Chondrocyte (in vitro differentiated cells): ENCODE results near the gene RAB12. TPM values are rescaled to one million over a fixed set of nuclear protein-coding genes. Genes with fewer than 3 reads are reported as not detected.

Source experiments
- DNase-seq: peaks from one replicate; pipeline ENCODE4 v3.0.0; 2021; ENCODE audit warnings: mixed read lengths, low spot score
- H3K27ac Mint-ChIP-seq: one replicate; pipeline ENCODE4 v1.8.0; 2021; ENCODE audit warnings: mild to moderate bottlenecking, moderate library complexity, mixed read lengths; ENCODE audit not compliant: unreplicated experiment
- H3K27me3 Mint-ChIP-seq: 2 replicates; pipeline ENCODE4 v1.8.0; 2021; ENCODE audit warnings: low read depth, mixed read lengths
- H3K36me3 Mint-ChIP-seq: 2 replicates; pipeline ENCODE4 v1.8.0; 2021; ENCODE audit warnings: low read depth, mixed read lengths
- H3K4me1 Mint-ChIP-seq: 2 replicates; pipeline ENCODE4 v1.8.0; 2021; ENCODE audit warnings: low read depth, mild to moderate bottlenecking, mixed read lengths
- H3K4me3 Mint-ChIP-seq: one replicate; pipeline ENCODE4 v1.8.0; 2021; ENCODE audit warnings: mild to moderate bottlenecking, moderate library complexity, mixed read lengths; ENCODE audit not compliant: unreplicated experiment
- H3K9me3 Mint-ChIP-seq: 2 replicates; pipeline ENCODE4 v1.8.0; 2021; ENCODE audit warnings: low read depth, mixed read lengths
- CTCF ChIP-seq: fragments of 200-600 bp; sonication (generic); IDR thresholded peaks from 2 replicates; pipeline ENCODE4 v1.5.0; 2021; ENCODE audit warnings: antibody characterized with exemption, mild to moderate bottlenecking, moderate library complexity
- total RNA-seq: library from RNA; stranded (reverse); gene quantifications from 3 replicates; pipeline ENCODE4 v1.2.1, GENCODE V29; 2021

RAB12 gene
- total RNA-seq, 1 donor from 2014 or later: 40.9 TPM

DNA sequence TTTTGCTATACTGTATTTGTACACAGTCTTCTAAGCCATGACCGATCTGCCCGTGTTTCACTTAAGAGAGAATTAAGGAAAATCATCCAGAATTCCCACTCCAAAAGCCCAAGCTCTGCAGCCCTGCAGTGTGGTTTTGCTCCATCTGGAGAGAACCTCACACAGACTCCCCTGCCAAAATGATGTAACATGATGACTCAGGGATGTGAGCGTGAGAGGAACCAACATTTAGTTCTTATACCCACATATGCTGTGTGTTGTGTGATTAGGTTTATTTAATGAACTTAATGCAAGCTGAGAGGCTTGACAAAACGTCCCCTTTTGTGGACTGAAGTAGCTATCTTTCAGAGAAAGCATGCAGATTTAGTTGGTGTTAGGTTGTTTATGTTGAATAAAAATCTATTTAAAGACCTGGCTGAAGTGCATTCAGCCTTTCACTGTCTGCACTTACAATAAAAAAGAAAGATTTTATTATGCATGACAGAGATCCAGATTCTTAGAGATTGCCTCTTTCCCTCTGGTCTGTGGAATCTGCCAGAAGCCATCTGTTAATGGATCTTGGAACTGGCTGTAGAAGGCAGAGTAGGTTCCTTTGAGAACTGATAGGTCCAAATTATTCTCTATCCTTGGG lies 6.3 kb downstream of the RAB12 start:
- TF ChIP-seq CTCF: no peak
- DNase-seq: no peak
- H3K9me3 Mint-ChIP-seq: no peaks in the 10 kb centered on the region
- no peaks in the 10 kb centered on the region for H3K27me3 Mint-ChIP-seq
- H3K4me1 Mint-ChIP-seq: peaks cover 61% of the 10 kb centered on the region
- H3K27ac Mint-ChIP-seq: peak overlapping the region; percentile 94
- H3K36me3 Mint-ChIP-seq: no peaks in the 10 kb centered on the region
- peak overlapping the region; percentile 16 for H3K4me3 Mint-ChIP-seq

DNA sequence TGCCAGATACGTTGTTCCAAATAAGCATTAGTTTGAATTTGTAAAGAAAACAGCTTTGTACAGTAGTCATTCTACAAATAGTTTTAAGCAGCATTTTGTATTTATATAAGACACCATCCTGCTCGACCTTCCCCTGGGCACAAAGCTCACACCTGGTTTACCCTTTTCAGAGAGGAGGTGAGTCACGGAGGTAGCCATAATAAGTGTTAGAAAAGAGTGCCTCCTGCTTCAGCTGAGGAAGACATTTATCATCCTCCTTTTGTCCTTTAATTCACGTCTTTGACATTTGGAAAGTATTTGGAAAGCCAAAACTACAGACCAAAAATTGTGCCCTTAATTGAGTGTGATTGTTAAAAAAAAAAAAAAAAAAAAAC lies 6.8 kb downstream of the RAB12 start:
- Mint-ChIP-seq H3K4me3 (peak overlapping the region; percentile 9), H3K9me3 (no peaks in the 10 kb centered on the region), H3K36me3 (no peaks in the 10 kb centered on the region), H3K4me1 (peaks cover 56% of the 10 kb centered on the region), H3K27ac (peak overlapping the region; percentile 94), H3K27me3 (no peaks in the 10 kb centered on the region)
- no peak for DNase-seq
- no peak for TF ChIP-seq CTCF

GRCh38 chr18:8617907-8618306 lies 8.7 kb downstream of the RAB12 start:
- Mint-ChIP-seq H3K27me3 (no peaks in the 10 kb centered on the region), H3K4me1 (peaks cover 47% of the 10 kb centered on the region), H3K9me3 (peaks cover 4% of the 10 kb centered on the region), H3K27ac (peak overlapping the region; percentile 57), H3K36me3 (no peaks in the 10 kb centered on the region), H3K4me3 (no peak overlapping the region)
- no peak for TF ChIP-seq CTCF
- DNase-seq: no peak

DNA sequence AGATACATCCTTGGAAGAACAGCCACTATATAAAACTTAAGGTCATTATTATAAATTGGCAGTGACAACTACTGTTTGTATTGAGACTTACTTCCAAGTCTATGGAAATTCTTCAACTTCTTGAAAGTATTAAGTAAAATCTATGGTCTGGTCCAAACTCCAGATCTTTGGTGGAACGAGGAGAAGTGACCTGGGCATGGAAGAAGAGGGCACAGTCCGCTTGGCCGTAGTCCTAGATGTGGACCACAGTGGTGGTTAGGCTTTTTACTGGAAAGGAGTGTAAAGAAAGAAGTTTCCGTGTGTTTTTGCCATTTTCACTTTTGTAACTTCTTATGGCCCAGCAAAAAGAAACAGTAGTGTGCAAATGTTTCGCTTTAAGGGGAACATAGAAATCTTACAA lies 9.8 kb downstream of the RAB12 start:
- Mint-ChIP-seq H3K4me1 (peaks cover 48% of the 10 kb centered on the region), H3K27me3 (no peaks in the 10 kb centered on the region), H3K4me3 (no peak overlapping the region), H3K9me3 (peaks cover 4% of the 10 kb centered on the region), H3K36me3 (no peaks in the 10 kb centered on the region), H3K27ac (no peak overlapping the region)
- DNase-seq: no peak
- TF ChIP-seq CTCF: no peak

DNA sequence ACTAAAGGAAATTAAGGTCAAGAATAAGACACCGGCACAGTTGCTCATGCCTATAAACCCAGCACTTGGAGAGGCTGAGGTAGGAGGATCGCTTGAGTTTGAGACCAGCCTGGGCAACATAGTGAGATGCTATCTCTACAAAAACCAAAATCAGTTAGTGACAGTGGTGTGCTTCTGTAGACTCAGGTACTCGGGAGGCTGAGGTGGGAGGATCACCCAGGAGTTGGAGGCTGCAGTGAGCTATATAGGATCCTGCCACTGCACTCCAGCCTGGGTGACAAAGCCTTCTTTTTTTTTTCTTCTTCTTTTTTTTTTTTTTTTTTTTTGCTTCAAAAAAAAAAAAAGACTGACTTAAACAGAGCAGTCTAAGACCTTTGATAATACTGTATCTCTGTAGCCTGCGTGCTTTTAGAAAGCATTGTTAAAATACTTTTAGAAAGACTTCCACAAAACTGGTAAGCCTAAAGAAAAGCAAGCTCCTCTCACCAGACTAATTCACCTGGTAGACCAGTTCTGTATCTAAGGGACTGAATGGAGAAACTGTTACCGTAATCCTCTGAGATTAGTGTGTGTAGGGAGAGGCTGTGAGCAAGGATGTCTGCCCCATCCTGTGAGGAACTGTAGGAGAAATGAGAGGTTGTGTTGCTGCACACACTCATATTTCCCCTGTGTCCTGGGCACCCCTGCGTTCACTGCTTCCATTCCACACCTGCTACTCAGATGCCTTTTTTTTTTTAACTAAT lies 10.8 kb downstream of the RAB12 start:
- H3K27ac Mint-ChIP-seq: no peak overlapping the region
- DNase-seq: no peak
- H3K4me1 Mint-ChIP-seq: peaks cover 44% of the 10 kb centered on the region
- H3K4me3 Mint-ChIP-seq: no peak overlapping the region
- TF ChIP-seq CTCF: no peak
- no peaks in the 10 kb centered on the region for H3K27me3 Mint-ChIP-seq
- no peaks in the 10 kb centered on the region for H3K36me3 Mint-ChIP-seq
- peaks cover 4% of the 10 kb centered on the region for H3K9me3 Mint-ChIP-seq
